HG03060 (cell line): ENCODE results near the gene PRSS53.

ENCODE experiments used
- ATAC-seq: cut with Tn5 transposase; IDR thresholded peaks from one replicate; pipeline ENCODE4 v1.9.1; 2021; ENCODE audit warnings: low read depth, moderate number of reproducible peaks; ENCODE audit not compliant: unreplicated experiment

PRSS53 gene

GRCh38 chr16:31080035-31080629 is 8.6 kb downstream of the PRSS53 start:
- no peak for ATAC-seq

GRCh38 chr16:31079342-31079944 is 9.3 kb downstream of the PRSS53 start:
- ATAC-seq, result no peak

- no peak for ATAC-seq
Observed at GRCh38 chr16:31078597-31079341, 10.0 kb downstream of the PRSS53 start.

- ATAC-seq, result no peak
Observed at GRCh38 chr16:31077592-31078396, 10.9 kb downstream of the PRSS53 start.

GRCh38 chr16:31077024-31077423 is 11.7 kb downstream of the PRSS53 start:
- ATAC-seq, result no peak

GRCh38 chr16:31076319-31076718 is 12.4 kb downstream of the PRSS53 start:
- ATAC-seq, result no peak

GRCh38 chr16:31074814-31075183 is 13.9 kb downstream of the PRSS53 start:
- ATAC-seq, result no peak

- ATAC-seq, result peak; percentile 53
Observed at GRCh38 chr16:31073970-31074813, 14.6 kb downstream of the PRSS53 start, which contains the start of the genes ZNF646 and ZNF668. Gene ZNF646 (plus strand): TSS chr16:31074422. CDS start chr16:31076325, 1,903 bp downstream. Gene ZNF668 (minus strand): TSS chr16:31074240. CDS start chr16:31064459, 9,781 bp downstream.

- peak; percentile 31 for ATAC-seq
Observed at GRCh38 chr16:31073142-31073969, 15.4 kb downstream of the PRSS53 start.

GRCh38 chr16:31072540-31073141 is 16.1 kb downstream of the PRSS53 start:
- no peak for ATAC-seq

- ATAC-seq, result no peak
Observed at GRCh38 chr16:31071861-31072260, 16.9 kb downstream of the PRSS53 start.

- no peak for ATAC-seq
Observed at GRCh38 chr16:31067342-31067741, 21.4 kb downstream of the PRSS53 start.

- no peak for ATAC-seq
Observed at GRCh38 chr16:31064882-31065461, 23.8 kb downstream of the PRSS53 start.

GRCh38 chr16:31063843-31064611 is 24.7 kb downstream of the PRSS53 start:
- no peak for ATAC-seq

- ATAC-seq, result no peak
Observed at GRCh38 chr16:31063495-31063842, 25.3 kb downstream of the PRSS53 start.

GRCh38 chr16:31061813-31062440 is 26.8 kb downstream of the PRSS53 start:
- ATAC-seq, result no peak

- no peak for ATAC-seq
Observed at GRCh38 chr16:31061126-31061812, 27.5 kb downstream of the PRSS53 start.
